Cardiac fibroblast (primary cell): Measurements from ENCODE around the gene PMEPA1.

Source experiments
- DNase-seq, 2 donors: peaks; one replicate each; pipeline versions ENCODE4 v3.0.0 to v3.0.0-alpha.2; 2010; ENCODE audit warnings: low read depth in 2 of 2
- H3K4me3 ChIP-seq, 2 donors: replicated peaks in 1 of 2; 1 replicate in 1 of 2; 2 replicates in 1 of 2; pipeline ENCODE4 v1.5.1; 2011; ENCODE audit warnings: low read depth in 2 of 2, low read length in 2 of 2, mild to moderate bottlenecking in 2 of 2, moderate library complexity in 1 of 2
- TF ChIP-seq, protein P1 (sequence below): IDR thresholded peaks from one replicate; pipeline ENCODE4 v1.5.1; 2011; ENCODE audit warnings: low read depth, mild to moderate bottlenecking, low read length, inconsistent platforms

Gene PMEPA1

DNA sequence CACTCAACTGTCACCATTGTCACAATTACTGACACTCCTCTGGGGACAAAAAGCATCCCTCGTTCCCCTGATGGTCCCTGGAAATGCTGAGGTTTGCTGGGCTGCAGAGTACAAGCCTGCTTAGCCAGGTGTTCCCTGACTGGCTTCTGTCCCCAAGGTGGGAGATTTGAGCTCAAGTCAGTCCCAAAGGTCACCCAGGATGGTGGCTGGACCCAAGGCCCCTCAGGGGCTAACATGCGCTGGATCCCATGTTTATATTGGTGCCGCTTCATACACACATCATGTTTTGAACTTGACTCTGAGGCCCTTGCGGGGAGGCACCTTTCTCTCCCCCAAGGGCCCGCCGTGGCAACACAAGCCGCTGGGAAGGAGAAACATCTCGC, 44.2 kb downstream of the PMEPA1 start:
- TF ChIP-seq, protein P1, sequence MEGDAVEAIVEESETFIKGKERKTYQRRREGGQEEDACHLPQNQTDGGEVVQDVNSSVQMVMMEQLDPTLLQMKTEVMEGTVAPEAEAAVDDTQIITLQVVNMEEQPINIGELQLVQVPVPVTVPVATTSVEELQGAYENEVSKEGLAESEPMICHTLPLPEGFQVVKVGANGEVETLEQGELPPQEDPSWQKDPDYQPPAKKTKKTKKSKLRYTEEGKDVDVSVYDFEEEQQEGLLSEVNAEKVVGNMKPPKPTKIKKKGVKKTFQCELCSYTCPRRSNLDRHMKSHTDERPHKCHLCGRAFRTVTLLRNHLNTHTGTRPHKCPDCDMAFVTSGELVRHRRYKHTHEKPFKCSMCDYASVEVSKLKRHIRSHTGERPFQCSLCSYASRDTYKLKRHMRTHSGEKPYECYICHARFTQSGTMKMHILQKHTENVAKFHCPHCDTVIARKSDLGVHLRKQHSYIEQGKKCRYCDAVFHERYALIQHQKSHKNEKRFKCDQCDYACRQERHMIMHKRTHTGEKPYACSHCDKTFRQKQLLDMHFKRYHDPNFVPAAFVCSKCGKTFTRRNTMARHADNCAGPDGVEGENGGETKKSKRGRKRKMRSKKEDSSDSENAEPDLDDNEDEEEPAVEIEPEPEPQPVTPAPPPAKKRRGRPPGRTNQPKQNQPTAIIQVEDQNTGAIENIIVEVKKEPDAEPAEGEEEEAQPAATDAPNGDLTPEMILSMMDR: no peak
- DNase-seq: no peak
- no peak overlapping the region for H3K4me3 ChIP-seq

DNA sequence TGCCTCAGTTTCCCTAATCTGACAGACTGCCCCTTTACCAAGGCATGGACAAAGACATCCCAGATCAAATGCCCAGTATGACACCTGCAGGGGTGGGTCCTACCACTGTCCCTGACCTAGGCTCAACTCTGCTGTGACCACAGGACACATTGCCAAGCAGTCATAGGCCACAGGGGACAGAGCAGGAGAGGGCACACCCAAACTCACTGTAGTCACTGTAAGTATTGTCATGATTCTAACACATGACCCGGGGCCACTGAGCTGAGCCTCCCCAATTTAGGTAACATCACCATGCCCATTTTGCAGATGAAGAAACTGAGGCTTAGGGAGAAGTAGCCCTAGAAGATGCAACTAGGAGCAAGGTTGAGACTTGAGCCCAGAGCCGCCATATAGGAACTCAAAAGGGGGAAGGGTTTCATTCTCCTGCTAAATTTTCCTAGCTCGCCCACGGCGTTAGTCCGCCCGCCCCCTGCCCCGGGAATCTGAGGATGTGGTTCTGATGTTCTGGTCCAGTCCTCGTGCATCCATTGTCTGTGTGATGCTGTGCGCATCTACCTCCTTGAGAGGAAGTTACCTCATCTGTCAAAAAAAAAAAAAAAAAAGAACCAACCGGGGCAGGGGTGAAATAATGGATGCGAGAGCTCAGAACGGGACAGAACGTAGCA, 44.8 kb downstream of the PMEPA1 start:
- TF ChIP-seq, protein P1: no peak
- no peak overlapping the region for H3K4me3 ChIP-seq
- DNase-seq: no peak

DNA sequence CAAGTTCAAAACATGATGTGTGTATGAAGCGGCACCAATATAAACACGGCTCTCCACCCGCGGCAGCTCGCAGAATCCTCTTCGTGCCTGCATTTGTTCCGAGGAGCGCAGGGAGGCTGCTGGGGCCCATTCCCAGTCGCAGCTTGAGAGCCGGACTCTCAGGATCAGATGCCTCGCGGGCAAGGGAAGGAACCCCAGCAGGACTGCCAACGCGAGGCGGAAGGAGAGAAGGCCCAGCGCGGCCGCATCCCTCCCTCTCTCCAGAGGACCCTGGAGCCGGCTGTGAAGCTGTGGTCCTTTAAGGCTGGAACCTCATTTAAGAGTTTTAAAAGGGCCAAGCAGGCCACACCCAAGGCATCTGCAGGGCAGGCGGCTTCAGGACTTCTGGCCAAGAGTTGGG, 45.3 kb downstream of the PMEPA1 start:
- TF ChIP-seq, protein P1: no peak

DNA sequence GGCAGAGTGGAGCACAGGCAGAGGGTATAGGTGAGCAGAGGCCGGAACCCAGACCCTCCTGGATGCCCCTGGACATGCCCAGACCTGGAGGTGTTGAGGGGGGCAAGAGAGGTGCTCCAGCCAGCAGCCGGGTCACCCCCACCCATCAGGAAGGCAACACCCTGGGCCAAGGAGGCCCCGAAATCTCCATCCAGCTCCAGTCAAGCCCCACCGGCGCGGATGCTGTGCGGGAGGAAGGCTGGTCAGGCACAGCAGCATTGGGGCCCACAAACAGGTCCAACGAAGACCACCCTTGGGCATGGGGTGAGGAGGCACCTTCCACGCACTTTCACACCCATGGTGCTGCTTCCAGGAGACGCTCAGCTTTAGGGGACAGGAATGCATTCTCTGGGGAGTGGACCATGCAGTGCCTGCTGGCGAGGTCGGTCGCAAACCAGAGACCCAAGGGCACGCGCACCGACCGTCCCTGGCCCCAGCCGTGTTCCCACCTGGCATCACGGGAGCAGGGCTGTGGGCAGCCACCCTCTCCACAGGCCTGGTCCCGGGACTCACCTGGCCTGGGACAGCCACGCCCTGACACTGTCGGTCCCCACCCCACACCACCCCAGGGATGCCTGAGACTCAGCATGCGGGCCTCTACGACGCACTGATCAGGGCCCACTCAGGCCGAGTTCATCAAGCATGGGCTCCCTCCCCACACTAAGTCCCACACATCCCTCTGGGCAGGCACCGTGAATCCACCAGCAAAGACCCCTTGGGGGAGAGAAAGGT, 45.9 kb downstream of the PMEPA1 start:
- DNase-seq: no peak
- TF ChIP-seq, protein P1: no peak
- no peak overlapping the region for H3K4me3 ChIP-seq

More for the DNA sequence above, 45.3 kb downstream of the PMEPA1 start:
- no peak overlapping the region for H3K4me3 ChIP-seq
- no peak for DNase-seq

DNA sequence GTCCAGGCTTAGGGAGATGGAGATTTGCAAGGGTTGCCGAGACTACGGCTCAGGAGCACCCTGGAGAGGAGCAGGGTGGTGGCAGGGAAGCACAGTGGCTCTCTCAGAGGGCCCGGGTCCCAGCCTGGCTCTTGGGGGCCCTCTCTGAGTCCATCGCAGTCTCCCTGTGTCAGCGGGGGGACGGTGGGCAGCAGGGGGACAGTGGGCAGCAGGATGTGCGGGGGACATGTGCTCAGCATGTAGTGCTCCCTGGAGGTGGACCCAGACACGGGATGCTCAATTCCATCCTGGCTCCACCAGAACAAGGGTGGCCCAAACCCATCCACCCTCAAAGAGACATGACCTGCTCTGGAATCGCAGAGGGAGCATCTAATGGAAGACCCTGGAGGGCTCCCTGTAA, 46.6 kb downstream of the PMEPA1 start:
- DNase-seq: no peak
- TF ChIP-seq, protein P1: no peak

DNA sequence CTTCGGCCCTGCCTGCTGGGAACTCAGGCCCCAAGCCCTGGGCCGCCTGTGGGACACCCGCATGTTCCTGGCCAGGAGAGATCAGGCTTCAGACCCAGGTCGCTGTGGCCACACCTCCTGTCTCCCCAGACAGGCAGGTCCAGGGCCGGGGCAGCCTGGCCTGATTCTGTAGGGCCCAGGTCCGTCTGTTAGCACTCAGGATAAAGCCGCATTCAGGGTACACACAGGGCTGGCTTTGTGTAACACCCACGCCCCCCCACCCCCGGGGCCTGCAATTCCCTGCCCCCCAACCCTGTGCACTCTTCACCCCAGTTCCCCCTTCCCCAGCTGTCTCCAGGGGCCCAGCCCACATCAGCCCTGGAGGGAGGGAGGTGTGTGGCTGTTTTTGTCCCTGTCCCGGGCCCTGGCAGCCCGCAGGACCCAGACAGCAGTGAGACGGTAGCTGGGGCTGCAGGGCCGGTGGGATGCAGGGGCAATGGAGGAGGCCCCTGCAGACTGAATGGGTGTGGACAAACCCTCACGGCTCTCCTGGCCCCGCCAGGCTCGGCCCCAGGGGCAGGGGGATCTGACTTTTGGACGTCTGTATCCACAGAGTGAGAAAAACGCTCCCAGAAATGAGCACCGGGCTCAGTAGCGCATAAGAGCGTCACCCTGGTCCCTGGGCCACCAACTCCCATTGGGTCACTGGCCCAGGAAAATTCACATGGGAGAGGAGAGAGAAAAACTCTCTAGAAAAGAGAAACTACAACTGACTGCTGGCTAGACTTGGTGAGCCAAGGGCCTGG, 47.2 kb downstream of the PMEPA1 start:
- H3K4me3 ChIP-seq: no peak overlapping the region
- TF ChIP-seq, protein P1: no peak
- no peak for DNase-seq

More for the DNA sequence above, 46.6 kb downstream of the PMEPA1 start:
- no peak overlapping the region for H3K4me3 ChIP-seq
